Vagina (tissue), 2 donors: ENCODE results near the gene AMBRA1.

Experiments used
- POLR2A ChIP-seq, 2 donors: fragments of 450-650 bp; IDR thresholded peaks; one replicate each; pipeline ENCODE4 v1.6.1; 2017; ENCODE audit warnings: antibody characterized with exemption in 2 of 2, mild to moderate bottlenecking in 2 of 2, moderate library complexity in 2 of 2
- TF ChIP-seq, protein P1 (sequence below), 3 experiments: fragments of 450-650 bp in 2 of 3; fragments of 200-600 bp in 1 of 3; sonication (generic) in 1 of 3; IDR thresholded peaks; one replicate each; pipeline ENCODE4 v1.5.1; 2017 to 2019; ENCODE audit warnings: antibody characterized with exemption in 3 of 3, mild to moderate bottlenecking in 2 of 3, moderate library complexity in 2 of 3

DNA sequence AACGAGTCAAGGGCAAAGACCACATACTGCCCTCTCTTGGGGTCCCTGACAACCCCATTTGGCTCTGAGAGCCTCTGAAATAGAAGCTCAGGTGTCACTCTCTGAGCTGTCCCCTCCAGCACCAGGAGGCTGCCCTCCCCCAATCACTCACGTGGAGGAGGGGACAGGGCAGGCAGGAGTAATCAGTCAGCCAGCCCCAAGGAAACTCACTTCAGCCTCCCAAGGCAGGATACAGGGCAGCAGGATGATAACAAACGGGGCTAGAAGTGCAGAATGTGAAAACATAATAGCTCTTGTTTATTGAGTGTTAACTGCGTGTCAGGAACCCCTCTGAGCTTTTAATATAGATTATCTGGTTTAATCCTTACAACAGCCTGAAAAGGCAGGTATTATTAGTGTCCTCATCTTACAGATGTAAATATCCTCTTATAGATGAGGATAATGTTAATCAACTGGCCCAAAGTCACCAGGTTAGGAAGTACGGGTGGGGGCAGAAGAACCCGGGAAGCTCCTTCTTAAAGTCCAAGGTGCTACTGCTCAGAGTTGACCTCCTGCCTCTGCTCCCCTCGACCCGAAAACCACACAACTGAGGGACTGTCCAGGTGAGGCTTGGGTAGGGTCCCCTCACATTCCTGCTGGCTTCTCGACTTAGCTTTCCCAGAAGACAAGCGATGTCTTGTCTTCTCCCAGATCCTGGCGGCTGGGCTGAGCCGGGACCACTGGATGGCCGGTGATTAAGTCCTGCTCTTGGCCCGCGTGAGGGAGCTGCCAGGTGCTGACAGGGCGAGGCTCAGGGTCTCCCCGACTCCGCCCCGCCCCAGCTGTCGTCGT lies 205.0 kb downstream of the AMBRA1 start:
- TF ChIP-seq POLR2A (IDR thresholded peaks at IDR 0.05): no peak
- TF ChIP-seq, protein P1, sequence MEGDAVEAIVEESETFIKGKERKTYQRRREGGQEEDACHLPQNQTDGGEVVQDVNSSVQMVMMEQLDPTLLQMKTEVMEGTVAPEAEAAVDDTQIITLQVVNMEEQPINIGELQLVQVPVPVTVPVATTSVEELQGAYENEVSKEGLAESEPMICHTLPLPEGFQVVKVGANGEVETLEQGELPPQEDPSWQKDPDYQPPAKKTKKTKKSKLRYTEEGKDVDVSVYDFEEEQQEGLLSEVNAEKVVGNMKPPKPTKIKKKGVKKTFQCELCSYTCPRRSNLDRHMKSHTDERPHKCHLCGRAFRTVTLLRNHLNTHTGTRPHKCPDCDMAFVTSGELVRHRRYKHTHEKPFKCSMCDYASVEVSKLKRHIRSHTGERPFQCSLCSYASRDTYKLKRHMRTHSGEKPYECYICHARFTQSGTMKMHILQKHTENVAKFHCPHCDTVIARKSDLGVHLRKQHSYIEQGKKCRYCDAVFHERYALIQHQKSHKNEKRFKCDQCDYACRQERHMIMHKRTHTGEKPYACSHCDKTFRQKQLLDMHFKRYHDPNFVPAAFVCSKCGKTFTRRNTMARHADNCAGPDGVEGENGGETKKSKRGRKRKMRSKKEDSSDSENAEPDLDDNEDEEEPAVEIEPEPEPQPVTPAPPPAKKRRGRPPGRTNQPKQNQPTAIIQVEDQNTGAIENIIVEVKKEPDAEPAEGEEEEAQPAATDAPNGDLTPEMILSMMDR (IDR thresholded peaks at IDR 0.05): no peak
